Mesenchymal stem cell (in vitro differentiated cells and primary cell): ENCODE results near the gene TDRD9.

ENCODE experiments used
- DNase-seq: peaks from one replicate; pipeline ENCODE4 v3.0.0-alpha.2; 2013
- H2AFZ ChIP-seq: one replicate; pipeline ENCODE4 v1.6.1; 2013; ENCODE audit warnings: low read depth, mild to moderate bottlenecking, control low read depth, inconsistent platforms, low read length, moderate library complexity
- H2AK5ac ChIP-seq: 2 replicates; pipeline ENCODE4 v1.6.1; 2013; ENCODE audit warnings: low read length, moderate library complexity, mild to moderate bottlenecking, inconsistent platforms; ENCODE audit not compliant: severe bottlenecking
- H2BK120ac ChIP-seq: one replicate; pipeline ENCODE4 v1.6.1; 2013; ENCODE audit warnings: low read depth, mild to moderate bottlenecking, inconsistent platforms, low read length, moderate library complexity
- H2BK12ac ChIP-seq, 2 experiments: one replicate each; pipeline ENCODE4 v1.6.1; 2013; ENCODE audit warnings: inconsistent platforms in 2 of 2, low read length in 2 of 2, mild to moderate bottlenecking in 2 of 2, moderate library complexity in 2 of 2, control low read depth in 1 of 2
- H2BK15ac ChIP-seq: one replicate; pipeline ENCODE4 v1.6.1; 2013; ENCODE audit warnings: mild to moderate bottlenecking, low read depth, inconsistent platforms; ENCODE audit not compliant: poor library complexity, severe bottlenecking
- H2BK5ac ChIP-seq: 2 replicates; pipeline ENCODE4 v1.6.1; 2013; ENCODE audit warnings: low read depth, mild to moderate bottlenecking, low read length, control low read depth, inconsistent platforms; ENCODE audit not compliant: poor library complexity, severe bottlenecking
- H3K14ac ChIP-seq, 2 experiments: one replicate each; pipeline ENCODE4 v1.6.1; 2013; ENCODE audit warnings: inconsistent platforms in 2 of 2, low read length in 2 of 2, control low read depth in 1 of 2, mild to moderate bottlenecking in 1 of 2, moderate library complexity in 1 of 2
- H3K18ac ChIP-seq, 2 experiments: one replicate each; pipeline ENCODE4 v1.6.1; 2013; ENCODE audit warnings: inconsistent platforms in 2 of 2, low read length in 2 of 2, control low read depth in 1 of 2, low read depth in 1 of 2, mild to moderate bottlenecking in 1 of 2
- H3K23ac ChIP-seq, 2 experiments: one replicate each; pipeline ENCODE4 v1.6.1; 2013; ENCODE audit warnings: inconsistent platforms in 2 of 2, low read length in 2 of 2, mild to moderate bottlenecking in 2 of 2, moderate library complexity in 2 of 2, control low read depth in 1 of 2
- H3K27ac ChIP-seq: 2 replicates; pipeline ENCODE4 v1.5.1; 2013; ENCODE audit warnings: mild to moderate bottlenecking, moderate library complexity, low read length, control low read depth, inconsistent platforms; ENCODE audit not compliant: poor library complexity, severe bottlenecking
- H3K27me3 ChIP-seq, 2 experiments: 2 replicates each; pipeline versions ENCODE4 v1.6.1 to v1.7.0; 2013; ENCODE audit warnings: low read length in 2 of 2, mild to moderate bottlenecking in 2 of 2, moderate library complexity in 2 of 2, control low read depth in 1 of 2, inconsistent platforms in 1 of 2; ENCODE audit not compliant: control insufficient read depth in 1 of 2, insufficient read depth in 1 of 2
- H3K36me3 ChIP-seq, 2 experiments: 2 replicates each; pipeline versions ENCODE4 v1.6.1 to v1.7.0; 2013; ENCODE audit warnings: low read length in 2 of 2, control low read depth in 1 of 2, inconsistent platforms in 1 of 2, low read depth in 1 of 2, mild to moderate bottlenecking in 1 of 2; ENCODE audit not compliant: insufficient read depth in 2 of 2, control insufficient read depth in 1 of 2
- H3K4ac ChIP-seq, 2 experiments: one replicate each; pipeline ENCODE4 v1.6.1; 2013; ENCODE audit warnings: inconsistent platforms in 2 of 2, low read length in 2 of 2, mild to moderate bottlenecking in 2 of 2, moderate library complexity in 2 of 2, control low read depth in 1 of 2, low read depth in 1 of 2
- H3K4me1 ChIP-seq: 2 replicates; pipeline ENCODE4 v1.6.1; 2013; ENCODE audit warnings: low read depth, low read length, control low read depth; ENCODE audit not compliant: control insufficient read depth, insufficient read depth
- H3K4me2 ChIP-seq: 2 replicates; pipeline ENCODE4 v1.6.1; 2013; ENCODE audit warnings: low read length, mild to moderate bottlenecking, inconsistent platforms; ENCODE audit not compliant: poor library complexity, severe bottlenecking
- H3K4me3 ChIP-seq, 2 experiments: 2 replicates each; pipeline versions ENCODE4 v1.5.1 to v1.7.0; 2013; ENCODE audit warnings: low read length in 2 of 2, mild to moderate bottlenecking in 2 of 2, control low read depth in 1 of 2, low read depth in 1 of 2; ENCODE audit not compliant: insufficient read depth in 1 of 2
- H3K79me1 ChIP-seq: replicated peaks from 2 replicates; pipeline ENCODE4 v1.6.1; 2013; ENCODE audit warnings: mild to moderate bottlenecking, control low read depth, low read length, inconsistent platforms; ENCODE audit not compliant: poor library complexity, severe bottlenecking
- H3K9ac ChIP-seq: 2 replicates; pipeline ENCODE4 v1.7.0; 2013; ENCODE audit warnings: mild to moderate bottlenecking, low read length, moderate library complexity
- H3K9me3 ChIP-seq: 2 replicates; pipeline ENCODE4 v1.7.0; 2013; ENCODE audit warnings: mild to moderate bottlenecking, low read length; ENCODE audit not compliant: control insufficient read depth
- H4K8ac ChIP-seq: one replicate; pipeline ENCODE4 v1.6.1; 2013; ENCODE audit warnings: inconsistent platforms, mild to moderate bottlenecking, low read length, moderate library complexity
- H4K91ac ChIP-seq: one replicate; pipeline ENCODE4 v1.6.1; 2013; ENCODE audit warnings: mild to moderate bottlenecking, low read length, inconsistent platforms
- WGBS: methylation state at CpG from one replicate; pipeline ENCODE4 v1.1.7; 2013; ENCODE audit warnings: mixed read lengths; 5-methylcytosine and 5-hydroxymethylcytosine counted together

Gene TDRD9

GRCh38 chr14:104075530-104076151, 147.4 kb downstream of the TDRD9 start:
- H4K8ac ChIP-seq, result no peak overlapping the region
- peaks cover 6% of the 10 kb centered on the region for H3K9me3 ChIP-seq
- H2AFZ ChIP-seq, result no peak overlapping the region
- WGBS, result 25% methylated on average over 5 of the region's 6 CpGs
- H3K4ac ChIP-seq, result no peak overlapping the region
- no peak overlapping the region for H3K14ac ChIP-seq
- no peak overlapping the region for H2BK5ac ChIP-seq
- H3K18ac ChIP-seq, result no peak overlapping the region
- H3K27ac ChIP-seq, result no peak overlapping the region
- no peak overlapping the region for H2AK5ac ChIP-seq
- no peak overlapping the region for H3K4me3 ChIP-seq
- H2BK15ac ChIP-seq, result no peak overlapping the region
- no peak overlapping the region for H2BK120ac ChIP-seq
- no peaks in the 10 kb centered on the region for H3K36me3 ChIP-seq
- no peaks in the 10 kb centered on the region for H3K4me1 ChIP-seq
- H2BK12ac ChIP-seq, result no peak overlapping the region
- H3K79me1 ChIP-seq, result no peaks in the 10 kb centered on the region
- no peak overlapping the region for H3K9ac ChIP-seq
- H3K23ac ChIP-seq, result no peak overlapping the region
- H4K91ac ChIP-seq, result no peak overlapping the region
- H3K27me3 ChIP-seq, result peaks cover 0 to 30% of the 10 kb centered on the region in 2 experiments
- peak; percentile 9 for DNase-seq
- H3K4me2 ChIP-seq, result no peak overlapping the region

DNA sequence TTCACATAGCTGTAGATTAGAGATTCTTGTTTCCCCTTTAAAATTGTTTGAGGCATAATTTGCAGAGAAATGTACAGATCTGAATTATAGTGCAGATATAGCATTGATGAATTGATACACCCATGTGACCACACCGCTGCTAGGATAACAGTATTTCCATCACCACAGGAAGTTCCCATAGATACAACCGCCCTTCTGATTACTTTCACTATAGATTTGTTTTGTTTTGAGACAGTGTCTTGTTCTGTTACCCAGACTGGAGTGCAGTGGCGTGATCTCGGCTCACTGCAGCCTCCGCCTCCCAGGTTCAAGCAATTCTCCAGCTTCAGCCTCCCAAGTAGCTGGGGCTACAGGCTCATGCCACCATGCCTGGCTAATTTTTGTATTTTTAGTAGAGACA, 148.5 kb downstream of the TDRD9 start:
- Histone ChIP-seq H3K14ac (no peak overlapping the region), H4K91ac (no peak overlapping the region), H3K79me1 (no peaks in the 10 kb centered on the region), H4K8ac (no peak overlapping the region), H2BK15ac (no peak overlapping the region), H3K23ac (no peak overlapping the region), H3K36me3 (no peaks in the 10 kb centered on the region), H3K9ac (no peak overlapping the region), H3K18ac (no peak overlapping the region), H3K27ac (no peak overlapping the region), H2BK120ac (no peak overlapping the region), H2AK5ac (no peak overlapping the region), H2BK5ac (no peak overlapping the region), H3K4me2 (no peak overlapping the region), H3K4ac (no peak overlapping the region), H3K27me3 (peaks cover 0 to 35% of the 10 kb centered on the region in 2 experiments), H3K9me3 (peaks cover 6% of the 10 kb centered on the region), H3K4me3 (no peak overlapping the region), H2BK12ac (no peak overlapping the region), H2AFZ (no peak overlapping the region), H3K4me1 (no peaks in the 10 kb centered on the region)
- 100% methylated on average over 3 of the region's 5 CpGs for WGBS
- no peak for DNase-seq

GRCh38 chr14:104078031-104078455, 149.8 kb downstream of the TDRD9 start:
- no peak overlapping the region for H2AFZ ChIP-seq

DNA sequence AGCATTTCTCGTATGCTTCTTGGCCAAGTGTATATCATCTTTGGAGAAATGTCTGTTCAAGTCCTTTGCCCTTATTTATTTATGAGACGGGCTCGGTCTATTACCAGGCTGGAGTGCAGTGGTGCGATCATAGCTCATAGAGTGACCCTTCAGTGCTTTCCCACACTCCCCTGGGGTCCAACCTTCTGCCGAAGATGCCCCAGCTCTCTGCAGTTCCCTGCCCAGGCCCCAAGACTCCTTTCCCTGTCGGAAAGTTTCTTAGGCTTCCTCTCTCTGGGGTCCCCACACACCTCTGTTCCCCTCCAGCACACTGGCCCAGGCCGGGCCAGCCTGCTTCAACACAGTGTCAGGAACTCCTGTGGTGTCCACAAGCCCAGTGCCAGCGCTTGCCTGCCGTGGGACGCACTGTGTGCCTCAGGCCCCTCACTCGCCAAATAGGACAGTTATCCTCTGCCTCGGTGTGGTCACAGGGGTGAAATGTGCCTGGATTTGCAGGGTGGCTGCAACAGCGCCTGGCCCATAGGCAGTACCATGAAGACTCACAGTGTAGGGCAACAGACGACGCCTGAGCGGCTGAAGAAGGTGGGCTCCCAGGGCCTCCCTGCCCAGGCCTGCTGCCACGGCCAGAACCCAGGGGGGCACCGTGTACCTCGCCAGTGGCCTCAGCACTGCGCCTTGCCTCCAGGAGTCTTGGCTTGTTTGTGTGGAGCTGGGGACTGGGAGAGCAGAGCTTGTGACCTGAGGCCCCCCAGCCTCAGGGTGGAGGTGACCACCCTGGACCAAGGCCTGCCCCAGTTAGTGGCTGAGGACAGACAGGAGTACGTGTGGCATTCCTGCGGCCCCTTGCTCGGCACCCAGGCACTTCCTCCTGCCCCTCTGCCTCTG, 152.4 kb downstream of the TDRD9 start:
- Histone ChIP-seq H2BK120ac (no peak overlapping the region), H3K23ac (no peak overlapping the region)
- 90% methylated on average over 23 of the region's 23 CpGs for WGBS

More at GRCh38 chr14:104078031-104078455, 149.8 kb downstream of the TDRD9 start:
- Histone ChIP-seq H3K4me2 (no peak overlapping the region), H3K79me1 (no peaks in the 10 kb centered on the region), H3K27me3 (peaks cover 4 to 43% of the 10 kb centered on the region in 2 experiments), H2AK5ac (no peak overlapping the region), H3K9ac (no peak overlapping the region), H3K23ac (no peak overlapping the region), H4K91ac (no peak overlapping the region), H2BK5ac (no peak overlapping the region), H2BK12ac (no peak overlapping the region), H3K14ac (no peak overlapping the region), H3K4me1 (no peaks in the 10 kb centered on the region), H3K27ac (no peak overlapping the region), H3K36me3 (no peaks in the 10 kb centered on the region), H3K4ac (no peak overlapping the region), H3K4me3 (no peak overlapping the region), H3K9me3 (peaks cover 6% of the 10 kb centered on the region), H3K18ac (no peak overlapping the region), H2BK15ac (no peak overlapping the region), H4K8ac (no peak overlapping the region), H2BK120ac (no peak overlapping the region)
- DNase-seq, result peak; percentile 86
- 3% methylated on average over 7 of the region's 7 CpGs for WGBS

More for the DNA sequence above, 152.4 kb downstream of the TDRD9 start:
- no peak overlapping the region for H3K9ac ChIP-seq
- no peaks in the 10 kb centered on the region for H3K4me1 ChIP-seq
- no peaks in the 10 kb centered on the region for H3K9me3 ChIP-seq
- DNase-seq, result no peak
- no peak overlapping the region for H4K8ac ChIP-seq
- H2AFZ ChIP-seq, result no peak overlapping the region
- no peak overlapping the region for H2AK5ac ChIP-seq
- no peak overlapping the region for H2BK5ac ChIP-seq
- H3K4ac ChIP-seq, result no peak overlapping the region
- no peak overlapping the region for H3K4me2 ChIP-seq
- H2BK12ac ChIP-seq, result no peak overlapping the region
- H4K91ac ChIP-seq, result no peak overlapping the region
- no peak overlapping the region for H3K27ac ChIP-seq
- no peak overlapping the region for H3K14ac ChIP-seq
- H3K4me3 ChIP-seq, result no peak overlapping the region
- H3K27me3 ChIP-seq, result peaks cover 8 to 50% of the 10 kb centered on the region in 2 experiments
- no peaks in the 10 kb centered on the region for H3K36me3 ChIP-seq
- no peak overlapping the region for H2BK15ac ChIP-seq
- H3K18ac ChIP-seq, result no peak overlapping the region
- no peaks in the 10 kb centered on the region for H3K79me1 ChIP-seq
